Myocyte (in vitro differentiated cells): Measurements from ENCODE around the gene EHD4. TPM values are rescaled to one million over a fixed set of nuclear protein-coding genes. Genes with fewer than 3 reads are reported as not detected.

Experiments used
- DNase-seq: peaks from one replicate; pipeline ENCODE4 v3.0.0-alpha.2; 2012; ENCODE audit warnings: low read depth
- total RNA-seq: library from RNA; depleted of rRNA; stranded (reverse); fragments of >200 nt; gene quantifications from 2 replicates; pipeline ENCODE4 v1.2.3, GENCODE V29; 2014

EHD4 gene
- total RNA-seq, 1 donor from 2014 or later = 9.7 TPM

GRCh38 chr15:41881920-41882688, 90.3 kb downstream of the EHD4 start:
- DNase-seq = no peak

GRCh38 chr15:41881550-41881919, 90.8 kb downstream of the EHD4 start:
- no peak for DNase-seq

GRCh38 chr15:41881086-41881485, 91.3 kb downstream of the EHD4 start:
- DNase-seq = no peak

- no peak for DNase-seq
Measured at GRCh38 chr15:41880156-41880877, 92.0 kb downstream of the EHD4 start.

GRCh38 chr15:41879321-41879845, 93.0 kb downstream of the EHD4 start:
- no peak for DNase-seq

GRCh38 chr15:41878355-41878699, 94.0 kb downstream of the EHD4 start:
- peak; percentile 67 for DNase-seq

GRCh38 chr15:41877631-41878354, 94.6 kb downstream of the EHD4 start:
- no peak for DNase-seq

- DNase-seq = no peak
Measured at GRCh38 chr15:41876689-41877088, 95.7 kb downstream of the EHD4 start.

GRCh38 chr15:41876007-41876406, 96.3 kb downstream of the EHD4 start:
- no peak for DNase-seq

- DNase-seq = no peak
Measured at GRCh38 chr15:41874736-41875135, 97.6 kb downstream of the EHD4 start.

GRCh38 chr15:41873711-41874110, 98.6 kb downstream of the EHD4 start:
- no peak for DNase-seq

- no peak for DNase-seq
Measured at GRCh38 chr15:41872166-41872747, 100.1 kb downstream of the EHD4 start.

GRCh38 chr15:41871175-41871905, 101.0 kb downstream of the EHD4 start:
- DNase-seq = no peak

GRCh38 chr15:41870689-41871081, 101.7 kb downstream of the EHD4 start:
- DNase-seq = no peak

- no peak for DNase-seq
Measured at GRCh38 chr15:41869770-41870688, 102.3 kb downstream of the EHD4 start.

- DNase-seq = no peak
Measured at GRCh38 chr15:41868321-41868720, 104.0 kb downstream of the EHD4 start.

- DNase-seq = no peak
Measured at GRCh38 chr15:41866872-41867579, 105.3 kb downstream of the EHD4 start.

GRCh38 chr15:41866263-41866703, 106.1 kb downstream of the EHD4 start:
- no peak for DNase-seq

- DNase-seq = no peak
Measured at GRCh38 chr15:41865490-41866055, 106.8 kb downstream of the EHD4 start.
